IPS-18a (cell line): ENCODE results near the gene RPS18.

Experiments used
- H3K27ac ChIP-seq: one replicate; pipeline ENCODE4 v1.5.1; 2013; ENCODE audit warnings: low read length
- H3K27me3 ChIP-seq: one replicate; pipeline ENCODE4 v1.6.1; 2013; ENCODE audit warnings: mild to moderate bottlenecking, low read length; ENCODE audit not compliant: control insufficient read depth, insufficient read depth
- H3K36me3 ChIP-seq: one replicate; pipeline ENCODE4 v1.6.1; 2013; ENCODE audit warnings: low read depth, low read length; ENCODE audit not compliant: control insufficient read depth
- H3K4me1 ChIP-seq: one replicate; pipeline ENCODE4 v1.6.1; 2013; ENCODE audit warnings: low read depth, low read length; ENCODE audit not compliant: control insufficient read depth
- H3K4me3 ChIP-seq: one replicate; pipeline ENCODE4 v1.5.1; 2013; ENCODE audit warnings: low read length
- H3K9ac ChIP-seq: one replicate; pipeline ENCODE4 v1.6.1; 2013; ENCODE audit warnings: mild to moderate bottlenecking, low read length, moderate library complexity
- H3K9me3 ChIP-seq: one replicate; pipeline ENCODE4 v1.6.1; 2013; ENCODE audit warnings: low read depth, low read length; ENCODE audit not compliant: control insufficient read depth

The RPS18 gene

GRCh38 chr6:33313105-33313708 lies 41.3 kb downstream of the RPS18 start:
- Histone ChIP-seq H3K4me1 (peaks cover 15% of the 10 kb centered on the region), H3K27ac (peak overlapping the region; percentile 31), H3K27me3 (no peaks in the 10 kb centered on the region), H3K36me3 (no peaks in the 10 kb centered on the region), H3K4me3 (peak overlapping the region; percentile 89), H3K9ac (peak overlapping the region; percentile 82), H3K9me3 (no peaks in the 10 kb centered on the region)

- Histone ChIP-seq H3K36me3 (peaks cover 5% of the 10 kb centered on the region), H3K27ac (peak within 1 kb of the TSS; percentile 31), H3K4me1 (peaks cover 15% of the 10 kb centered on the region), H3K27me3 (no peaks in the 10 kb centered on the region), H3K4me3 (peak within 1 kb of the TSS; percentile 89), H3K9me3 (no peaks in the 10 kb centered on the region), H3K9ac (peak within 1 kb of the TSS; percentile 82)
These were observed 42.0 kb downstream of the RPS18 start, which contains the start of gene TAPBP for GRCh38 chr6:33313709-33314514. TSS of gene TAPBP (minus strand) at chr6:33314078. CDS start at chr6:33314041, 37 bp downstream.

- peaks cover 15% of the 10 kb centered on the region for H3K4me1 ChIP-seq
- peak overlapping the region; percentile 82 for H3K9ac ChIP-seq
These were observed 42.7 kb downstream of the RPS18 start for GRCh38 chr6:33314515-33314942.

GRCh38 chr6:33314943-33315792 lies 43.3 kb downstream of the RPS18 start:
- Histone ChIP-seq H3K4me3 (peak overlapping the region; percentile 89), H3K36me3 (peaks cover 17% of the 10 kb centered on the region), H3K4me1 (peaks cover 15% of the 10 kb centered on the region), H3K27ac (no peak overlapping the region), H3K9me3 (no peaks in the 10 kb centered on the region), H3K9ac (no peak overlapping the region), H3K27me3 (no peaks in the 10 kb centered on the region)

More at GRCh38 chr6:33314515-33314942, 42.7 kb downstream of the RPS18 start:
- Histone ChIP-seq H3K4me3 (peak overlapping the region; percentile 89), H3K36me3 (peaks cover 11% of the 10 kb centered on the region), H3K27me3 (no peaks in the 10 kb centered on the region), H3K9me3 (no peaks in the 10 kb centered on the region), H3K27ac (no peak overlapping the region)

- H3K4me3 ChIP-seq = no peak overlapping the region
- no peaks in the 10 kb centered on the region for H3K27me3 ChIP-seq
- H3K27ac ChIP-seq = no peak overlapping the region
- peaks cover 23% of the 10 kb centered on the region for H3K36me3 ChIP-seq
- no peak overlapping the region for H3K9ac ChIP-seq
- peaks cover 15% of the 10 kb centered on the region for H3K4me1 ChIP-seq
- no peaks in the 10 kb centered on the region for H3K9me3 ChIP-seq
These were observed 44.1 kb downstream of the RPS18 start for GRCh38 chr6:33315793-33316602.

- Histone ChIP-seq H3K9ac (no peak overlapping the region), H3K4me1 (peaks cover 17% of the 10 kb centered on the region), H3K27ac (no peak overlapping the region), H3K27me3 (no peaks in the 10 kb centered on the region), H3K4me3 (peak overlapping the region; percentile 68), H3K36me3 (peaks cover 23% of the 10 kb centered on the region), H3K9me3 (no peaks in the 10 kb centered on the region)
These were observed 44.9 kb downstream of the RPS18 start for GRCh38 chr6:33316603-33317418.

GRCh38 chr6:33317419-33317668 lies 45.5 kb downstream of the RPS18 start:
- Histone ChIP-seq H3K27ac (no peak overlapping the region), H3K9me3 (no peaks in the 10 kb centered on the region), H3K27me3 (no peaks in the 10 kb centered on the region), H3K4me1 (peaks cover 14% of the 10 kb centered on the region), H3K9ac (no peak overlapping the region), H3K4me3 (peak overlapping the region; percentile 68), H3K36me3 (peaks cover 23% of the 10 kb centered on the region)

- Histone ChIP-seq H3K4me3 (peak within 1 kb of the TSS; percentile 92), H3K36me3 (peaks cover 23% of the 10 kb centered on the region), H3K4me1 (peaks cover 14% of the 10 kb centered on the region), H3K9me3 (no peaks in the 10 kb centered on the region), H3K27ac (peak within 1 kb of the TSS; percentile 78), H3K9ac (peak within 1 kb of the TSS; percentile 71), H3K27me3 (no peaks in the 10 kb centered on the region)
These were observed 46.0 kb downstream of the RPS18 start, which contains the start of gene ZBTB22 for GRCh38 chr6:33317669-33318425. TSS of gene ZBTB22 (minus strand) at chr6:33317744. CDS start at chr6:33316916, 828 bp downstream.

- H3K4me1 ChIP-seq = peaks cover 15% of the 10 kb centered on the region
- H3K27ac ChIP-seq = peak overlapping the region; percentile 22
- H3K27me3 ChIP-seq = no peaks in the 10 kb centered on the region
- no peaks in the 10 kb centered on the region for H3K9me3 ChIP-seq
- H3K4me3 ChIP-seq = peak overlapping the region; percentile 92
- peak overlapping the region; percentile 71 for H3K9ac ChIP-seq
- peaks cover 23% of the 10 kb centered on the region for H3K36me3 ChIP-seq
These were observed 46.7 kb downstream of the RPS18 start for GRCh38 chr6:33318426-33319073.
